Chondrocyte (in vitro differentiated cells): ENCODE measurements around the gene HAP1. TPM values are rescaled to one million over a fixed set of nuclear protein-coding genes. Genes with fewer than 3 reads are reported as not detected.
"Not testable (repeated sequence)": the region's sequence is repeated elsewhere in the genome, so short reads cannot be mapped to it uniquely, and the experiment has no call there.

Experiments
- DNase-seq: peaks from one replicate; pipeline ENCODE4 v3.0.0; 2021; ENCODE audit warnings: mixed read lengths, low spot score
- H3K27ac Mint-ChIP-seq: one replicate; pipeline ENCODE4 v1.8.0; 2021; ENCODE audit warnings: mild to moderate bottlenecking, moderate library complexity, mixed read lengths; ENCODE audit not compliant: unreplicated experiment
- H3K27me3 Mint-ChIP-seq: 2 replicates; pipeline ENCODE4 v1.8.0; 2021; ENCODE audit warnings: low read depth, mixed read lengths
- H3K36me3 Mint-ChIP-seq: 2 replicates; pipeline ENCODE4 v1.8.0; 2021; ENCODE audit warnings: low read depth, mixed read lengths
- H3K4me1 Mint-ChIP-seq: 2 replicates; pipeline ENCODE4 v1.8.0; 2021; ENCODE audit warnings: low read depth, mild to moderate bottlenecking, mixed read lengths
- H3K4me3 Mint-ChIP-seq: one replicate; pipeline ENCODE4 v1.8.0; 2021; ENCODE audit warnings: mild to moderate bottlenecking, moderate library complexity, mixed read lengths; ENCODE audit not compliant: unreplicated experiment
- H3K9me3 Mint-ChIP-seq: 2 replicates; pipeline ENCODE4 v1.8.0; 2021; ENCODE audit warnings: low read depth, mixed read lengths
- total RNA-seq: library from RNA; stranded (reverse); gene quantifications from 3 replicates; pipeline ENCODE4 v1.2.1, GENCODE V29; 2021
- TF ChIP-seq, protein P1 (sequence below): fragments of 200-600 bp; sonication (generic); IDR thresholded peaks from 2 replicates; pipeline ENCODE4 v1.5.0; 2021; ENCODE audit warnings: antibody characterized with exemption, mild to moderate bottlenecking, moderate library complexity

The HAP1 gene
- total RNA-seq, 1 donor from 2014 or later, result not detected

- no peak overlapping the region for H3K4me3 Mint-ChIP-seq
- TF ChIP-seq, protein P1, sequence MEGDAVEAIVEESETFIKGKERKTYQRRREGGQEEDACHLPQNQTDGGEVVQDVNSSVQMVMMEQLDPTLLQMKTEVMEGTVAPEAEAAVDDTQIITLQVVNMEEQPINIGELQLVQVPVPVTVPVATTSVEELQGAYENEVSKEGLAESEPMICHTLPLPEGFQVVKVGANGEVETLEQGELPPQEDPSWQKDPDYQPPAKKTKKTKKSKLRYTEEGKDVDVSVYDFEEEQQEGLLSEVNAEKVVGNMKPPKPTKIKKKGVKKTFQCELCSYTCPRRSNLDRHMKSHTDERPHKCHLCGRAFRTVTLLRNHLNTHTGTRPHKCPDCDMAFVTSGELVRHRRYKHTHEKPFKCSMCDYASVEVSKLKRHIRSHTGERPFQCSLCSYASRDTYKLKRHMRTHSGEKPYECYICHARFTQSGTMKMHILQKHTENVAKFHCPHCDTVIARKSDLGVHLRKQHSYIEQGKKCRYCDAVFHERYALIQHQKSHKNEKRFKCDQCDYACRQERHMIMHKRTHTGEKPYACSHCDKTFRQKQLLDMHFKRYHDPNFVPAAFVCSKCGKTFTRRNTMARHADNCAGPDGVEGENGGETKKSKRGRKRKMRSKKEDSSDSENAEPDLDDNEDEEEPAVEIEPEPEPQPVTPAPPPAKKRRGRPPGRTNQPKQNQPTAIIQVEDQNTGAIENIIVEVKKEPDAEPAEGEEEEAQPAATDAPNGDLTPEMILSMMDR, result no peak
- H3K9me3 Mint-ChIP-seq, result peaks cover 3% of the 10 kb centered on the region
- H3K36me3 Mint-ChIP-seq, result peaks cover 18% of the 10 kb centered on the region
- DNase-seq, result no peak
- H3K27ac Mint-ChIP-seq, result no peak overlapping the region
- H3K4me1 Mint-ChIP-seq, result peaks cover 22% of the 10 kb centered on the region
- no peaks in the 10 kb centered on the region for H3K27me3 Mint-ChIP-seq
Observed at GRCh38 chr17:41686281-41686680, 48.2 kb downstream of the HAP1 start.

- peaks cover 16% of the 10 kb centered on the region for H3K4me1 Mint-ChIP-seq
- H3K4me3 Mint-ChIP-seq, H3K9me3 Mint-ChIP-seq, H3K27ac Mint-ChIP-seq, DNase-seq, H3K27me3 Mint-ChIP-seq: not testable (repeated sequence)
- peaks cover 13% of the 10 kb centered on the region for H3K36me3 Mint-ChIP-seq
Observed at GRCh38 chr17:41685753-41686152, 48.7 kb downstream of the HAP1 start.

DNA sequence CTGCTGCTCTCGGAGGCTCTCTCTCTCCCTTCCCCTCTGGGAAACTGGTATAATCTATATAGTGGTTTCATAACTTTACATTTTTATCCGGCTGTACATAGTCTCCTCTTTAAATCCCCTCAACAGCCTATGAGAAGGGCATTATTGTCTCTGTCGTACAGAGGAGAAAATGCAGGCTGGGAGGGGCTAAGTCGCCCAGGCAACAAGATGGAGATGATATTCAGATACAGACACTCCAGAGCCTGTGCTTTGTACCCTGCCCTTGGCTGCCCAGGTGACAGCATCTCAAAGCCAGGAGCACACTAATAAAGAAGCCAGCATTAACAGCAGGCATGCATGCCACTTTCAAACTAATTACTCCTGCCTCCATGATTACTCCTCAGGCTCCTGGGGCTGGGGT is 50.4 kb downstream of the HAP1 start:
- Mint-ChIP-seq H3K4me3 (no peak overlapping the region), H3K27me3 (no peaks in the 10 kb centered on the region), H3K27ac (no peak overlapping the region), H3K4me1 (peaks cover 11% of the 10 kb centered on the region), H3K36me3 (no peaks in the 10 kb centered on the region), H3K9me3 (peaks cover 3% of the 10 kb centered on the region)
- TF ChIP-seq, protein P1, result no peak
- no peak for DNase-seq

DNA sequence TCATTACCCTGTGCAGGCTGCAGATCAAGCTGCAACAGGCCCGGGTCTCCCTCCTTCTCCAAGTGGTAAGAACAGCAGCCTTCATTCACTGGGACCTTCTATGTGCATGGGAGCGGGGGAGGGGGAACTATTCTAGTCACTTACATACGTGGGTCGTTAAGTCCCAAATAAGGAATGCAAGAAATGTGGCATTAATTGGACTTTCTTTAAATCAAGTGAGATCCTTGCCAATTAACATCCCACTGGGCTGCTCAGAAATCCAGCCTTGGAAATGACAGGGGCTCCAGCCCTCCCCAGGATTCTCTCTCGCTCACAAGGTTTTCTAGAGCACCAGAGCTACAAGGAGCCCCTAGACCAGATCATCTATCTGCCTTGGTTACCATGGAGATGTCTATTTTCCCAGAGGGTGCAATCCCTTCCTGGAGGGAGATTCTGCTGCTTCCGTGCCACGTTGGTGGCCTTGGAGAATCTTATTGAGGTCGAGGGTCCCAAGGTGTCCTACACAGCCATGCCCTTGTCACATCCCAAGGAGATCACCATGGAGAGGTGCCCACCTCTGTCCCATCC is 50.9 kb downstream of the HAP1 start:
- TF ChIP-seq, protein P1, result no peak

DNA sequence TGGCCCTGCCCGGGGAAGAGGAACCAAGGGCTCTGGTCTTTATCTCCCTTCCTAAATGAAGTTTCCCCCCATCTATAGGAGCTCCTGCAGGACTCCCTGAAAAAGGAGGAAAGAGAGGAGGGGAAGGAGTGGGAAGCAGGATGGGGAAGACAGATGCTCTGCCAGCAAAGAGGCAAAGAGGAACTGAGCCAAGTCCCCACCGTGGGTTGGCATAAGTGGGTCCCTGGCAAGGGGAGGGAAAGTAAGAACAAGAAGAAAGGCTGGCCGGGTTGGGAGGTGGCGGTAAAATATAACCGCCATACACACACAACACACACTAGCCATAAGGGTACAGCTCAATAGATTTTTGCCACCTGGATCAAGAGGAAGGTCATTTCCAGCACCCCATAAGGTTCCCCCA is 51.8 kb downstream of the HAP1 start:
- peaks cover 3% of the 10 kb centered on the region for H3K9me3 Mint-ChIP-seq
- no peak for DNase-seq
- H3K36me3 Mint-ChIP-seq, result no peaks in the 10 kb centered on the region
- TF ChIP-seq, protein P1, result no peak
- no peak overlapping the region for H3K27ac Mint-ChIP-seq
- H3K4me1 Mint-ChIP-seq, result peaks cover 12% of the 10 kb centered on the region
- no peaks in the 10 kb centered on the region for H3K27me3 Mint-ChIP-seq
- no peak overlapping the region for H3K4me3 Mint-ChIP-seq

More for the DNA sequence above, 50.9 kb downstream of the HAP1 start:
- Mint-ChIP-seq H3K27ac (no peak overlapping the region), H3K9me3 (peaks cover 3% of the 10 kb centered on the region), H3K4me1 (peaks cover 16% of the 10 kb centered on the region), H3K36me3 (no peaks in the 10 kb centered on the region), H3K27me3 (no peaks in the 10 kb centered on the region), H3K4me3 (no peak overlapping the region)
- DNase-seq, result no peak

DNA sequence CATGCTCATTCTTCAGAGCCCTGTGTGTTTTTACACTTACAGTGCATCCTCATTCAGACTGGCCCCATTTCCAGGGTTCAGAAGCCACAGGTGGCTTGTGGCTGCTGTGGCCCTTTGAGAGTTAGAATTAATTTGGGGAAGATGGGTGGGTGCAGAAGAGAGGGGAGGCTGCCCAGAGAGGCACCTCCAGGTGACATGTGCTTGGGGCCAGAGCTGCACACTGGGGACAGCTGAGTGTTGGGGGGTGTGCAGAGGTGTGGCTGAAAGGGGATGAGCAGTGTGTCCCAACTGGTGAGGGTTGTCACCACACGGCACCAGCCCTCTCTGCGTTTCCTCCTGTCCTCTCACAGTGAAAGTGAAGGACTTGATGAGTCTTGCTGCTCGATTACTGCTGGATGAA is 52.7 kb downstream of the HAP1 start:
- Mint-ChIP-seq H3K4me1 (peaks cover 12% of the 10 kb centered on the region), H3K36me3 (no peaks in the 10 kb centered on the region), H3K4me3 (no peak overlapping the region), H3K27me3 (no peaks in the 10 kb centered on the region), H3K9me3 (peaks cover 3% of the 10 kb centered on the region), H3K27ac (peak overlapping the region; percentile 12)
- no peak for DNase-seq
- TF ChIP-seq, protein P1, result no peak
